Osteocyte (in vitro differentiated cells): ENCODE measurements around the gene ALK. TPM values are rescaled to one million over a fixed set of nuclear protein-coding genes. Genes with fewer than 3 reads are reported as not detected.

Experiments
- DNase-seq: peaks from one replicate; pipeline ENCODE4 v3.0.0; 2021; ENCODE audit warnings: mixed read lengths; ENCODE audit not compliant: unreplicated experiment; ENCODE audit errors: extremely low spot score
- H3K27ac Mint-ChIP-seq: one replicate; pipeline ENCODE4 v1.8.0; 2021; ENCODE audit warnings: mild to moderate bottlenecking, mixed read lengths; ENCODE audit not compliant: unreplicated experiment
- H3K27me3 Mint-ChIP-seq: one replicate; pipeline ENCODE4 v1.8.0; 2021; ENCODE audit warnings: mixed read lengths; ENCODE audit not compliant: unreplicated experiment
- H3K36me3 Mint-ChIP-seq: one replicate; pipeline ENCODE4 v1.8.0; 2021; ENCODE audit warnings: mixed read lengths; ENCODE audit not compliant: unreplicated experiment
- H3K4me1 Mint-ChIP-seq: one replicate; pipeline ENCODE4 v1.8.0; 2021; ENCODE audit warnings: mixed read lengths; ENCODE audit not compliant: unreplicated experiment
- H3K4me3 Mint-ChIP-seq: one replicate; pipeline ENCODE4 v1.8.0; 2021; ENCODE audit warnings: mild to moderate bottlenecking, moderate library complexity, mixed read lengths; ENCODE audit not compliant: unreplicated experiment
- H3K9me3 Mint-ChIP-seq: one replicate; pipeline ENCODE4 v1.8.0; 2021; ENCODE audit warnings: mixed read lengths; ENCODE audit not compliant: unreplicated experiment
- CTCF ChIP-seq: fragments of 200-600 bp; sonication (generic); IDR thresholded peaks from 2 replicates; pipeline ENCODE4 v1.5.0; 2021; ENCODE audit warnings: antibody characterized with exemption, mild to moderate bottlenecking, moderate library complexity
- total RNA-seq: library from RNA; stranded (reverse); gene quantifications from 2 replicates; pipeline ENCODE4 v1.2.1, GENCODE V29; 2021

Gene ALK
- total RNA-seq, 1 donor from 2014 or later, result not detected

- H3K36me3 Mint-ChIP-seq, result no peaks in the 10 kb centered on the region
- H3K9me3 Mint-ChIP-seq, result no peaks in the 10 kb centered on the region
- no peak overlapping the region for H3K4me3 Mint-ChIP-seq
- no peak overlapping the region for H3K27ac Mint-ChIP-seq
- DNase-seq, result peak; percentile 56
- H3K4me1 Mint-ChIP-seq, result no peaks in the 10 kb centered on the region
- no peaks in the 10 kb centered on the region for H3K27me3 Mint-ChIP-seq
- TF ChIP-seq CTCF, result no peak
These were observed 72.6 kb downstream of the ALK start for GRCh38 chr2:29848566-29849310.

DNA sequence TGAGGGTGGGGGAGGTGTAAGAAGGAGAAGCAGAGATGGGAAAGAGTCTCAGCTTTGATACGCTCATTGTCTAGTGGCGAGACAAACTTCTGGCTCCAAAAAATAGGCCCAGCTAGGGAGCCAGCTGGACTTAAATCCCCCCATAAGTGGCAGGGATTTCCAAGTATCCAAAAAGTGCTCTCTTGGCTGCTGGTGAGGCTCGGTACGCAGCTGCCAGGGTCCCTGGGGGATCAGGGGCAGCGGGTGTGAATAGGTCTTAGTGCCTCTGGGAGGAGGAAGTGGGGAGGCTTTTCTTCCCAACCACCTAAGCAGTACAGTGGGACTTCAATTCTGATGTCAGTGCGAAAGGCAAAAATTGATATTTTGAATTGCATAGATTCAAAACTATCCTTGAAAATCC, 73.5 kb downstream of the ALK start:
- Mint-ChIP-seq H3K4me1 (no peaks in the 10 kb centered on the region), H3K27me3 (no peaks in the 10 kb centered on the region), H3K27ac (no peak overlapping the region), H3K9me3 (no peaks in the 10 kb centered on the region), H3K4me3 (no peak overlapping the region), H3K36me3 (no peaks in the 10 kb centered on the region)
- peak; percentile 54 for DNase-seq
- no peak for TF ChIP-seq CTCF

DNA sequence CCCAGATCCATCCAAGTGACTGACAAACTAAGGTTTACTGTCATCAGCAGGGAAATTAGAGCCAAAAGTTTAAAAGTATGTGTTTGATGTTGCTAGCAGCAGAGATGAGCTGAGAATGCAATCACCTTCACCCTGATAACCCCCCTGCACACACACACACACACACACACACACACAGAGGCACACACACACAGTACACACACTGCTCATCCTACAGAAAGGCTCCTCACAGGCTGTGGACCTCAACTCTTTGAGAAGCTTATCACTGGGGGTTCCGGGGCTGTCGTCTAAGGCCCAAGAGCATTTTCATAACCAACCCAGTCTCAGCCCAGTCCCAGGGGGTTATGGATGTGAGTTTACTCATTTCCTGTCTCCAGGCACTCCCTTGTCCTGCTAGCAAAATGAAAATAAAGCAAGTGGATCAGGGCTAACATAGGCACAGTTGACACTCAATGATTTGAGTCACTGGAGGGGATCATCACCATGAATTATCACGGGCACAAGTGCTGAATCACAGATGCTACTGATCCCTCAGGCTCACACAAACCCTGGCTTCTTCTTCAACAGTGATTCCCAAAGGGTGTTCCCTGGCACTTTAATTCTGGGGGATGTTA, 76.6 kb downstream of the ALK start:
- no peak for TF ChIP-seq CTCF
- Mint-ChIP-seq H3K4me1 (no peaks in the 10 kb centered on the region), H3K27me3 (peaks cover 3% of the 10 kb centered on the region), H3K9me3 (no peaks in the 10 kb centered on the region), H3K36me3 (no peaks in the 10 kb centered on the region), H3K4me3 (no peak overlapping the region), H3K27ac (no peak overlapping the region)
- no peak for DNase-seq

DNA sequence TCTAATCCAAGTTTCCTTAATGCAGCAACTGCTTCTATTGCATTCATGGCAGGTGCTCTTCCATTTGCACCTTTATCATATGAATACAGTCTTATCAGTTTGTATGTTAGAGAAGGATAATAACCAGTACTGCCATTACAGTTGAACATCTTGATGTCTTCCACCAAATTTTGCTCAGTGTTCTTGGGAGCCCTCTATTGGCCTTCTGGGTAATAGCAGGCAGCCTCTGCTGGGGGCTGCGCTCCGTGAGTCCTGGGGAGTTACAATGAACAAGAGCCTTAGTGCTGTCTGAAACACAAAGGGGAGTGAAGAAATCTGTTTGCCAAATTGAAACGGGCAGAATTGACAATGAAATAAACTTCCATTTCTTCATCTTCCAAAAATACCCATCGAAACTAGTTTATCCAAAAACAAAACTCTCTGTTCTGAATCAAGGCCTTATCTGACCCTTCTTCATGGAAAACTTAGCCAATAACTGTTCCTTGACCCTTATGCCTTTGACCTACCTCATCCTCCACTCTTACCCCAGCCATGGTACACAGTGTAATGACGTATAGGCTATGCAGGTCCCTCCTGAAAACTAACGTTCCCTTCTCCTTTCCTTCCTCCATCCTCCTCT, 79.9 kb downstream of the ALK start:
- DNase-seq, result peak; percentile 60
- H3K27ac Mint-ChIP-seq, result no peak overlapping the region
- peaks cover 16% of the 10 kb centered on the region for H3K9me3 Mint-ChIP-seq
- no peaks in the 10 kb centered on the region for H3K4me1 Mint-ChIP-seq
- peaks cover 3% of the 10 kb centered on the region for H3K27me3 Mint-ChIP-seq
- no peaks in the 10 kb centered on the region for H3K36me3 Mint-ChIP-seq
- H3K4me3 Mint-ChIP-seq, result no peak overlapping the region
- TF ChIP-seq CTCF, result peak; percentile 81

GRCh38 chr2:29839306-29839705, 82.1 kb downstream of the ALK start:
- no peak for TF ChIP-seq CTCF

More at GRCh38 chr2:29839306-29839705, 82.1 kb downstream of the ALK start:
- Mint-ChIP-seq H3K4me3 (no peak overlapping the region), H3K27me3 (peaks cover 3% of the 10 kb centered on the region), H3K27ac (no peak overlapping the region), H3K9me3 (peaks cover 16% of the 10 kb centered on the region), H3K4me1 (no peaks in the 10 kb centered on the region), H3K36me3 (no peaks in the 10 kb centered on the region)
- DNase-seq, result no peak
